Endothelial cell (in vitro differentiated cells): ENCODE data around the gene RABL3. TPM values are rescaled to one million over a fixed set of nuclear protein-coding genes. Genes with fewer than 3 reads are reported as not detected.

Experiments used
- DNase-seq: peaks from one replicate; pipeline ENCODE4 v3.0.0; 2021; ENCODE audit warnings: low spot score
- H3K27ac Mint-ChIP-seq: one replicate; pipeline ENCODE4 v1.8.0; 2021; ENCODE audit warnings: mixed read lengths, inconsistent platforms; ENCODE audit not compliant: unreplicated experiment
- H3K27me3 Mint-ChIP-seq: one replicate; pipeline ENCODE4 v1.8.0; 2021; ENCODE audit warnings: mild to moderate bottlenecking, moderate library complexity, mixed read lengths, inconsistent platforms; ENCODE audit not compliant: unreplicated experiment
- H3K36me3 Mint-ChIP-seq: one replicate; pipeline ENCODE4 v1.8.0; 2021; ENCODE audit warnings: mild to moderate bottlenecking, low read depth, mixed read lengths, inconsistent platforms; ENCODE audit not compliant: unreplicated experiment
- H3K4me1 Mint-ChIP-seq: one replicate; pipeline ENCODE4 v1.8.0; 2021; ENCODE audit warnings: mild to moderate bottlenecking, mixed read lengths, inconsistent platforms; ENCODE audit not compliant: unreplicated experiment
- H3K4me3 Mint-ChIP-seq: one replicate; pipeline ENCODE4 v1.8.0; 2021; ENCODE audit warnings: mild to moderate bottlenecking, mixed read lengths, inconsistent platforms; ENCODE audit not compliant: unreplicated experiment
- H3K9me3 Mint-ChIP-seq: one replicate; pipeline ENCODE4 v1.8.0; 2021; ENCODE audit warnings: mixed read lengths, inconsistent platforms; ENCODE audit not compliant: unreplicated experiment
- CTCF ChIP-seq: fragments of 200-600 bp; sonication (generic); IDR thresholded peaks from one replicate; pipeline ENCODE4 v1.5.0; 2021; ENCODE audit warnings: antibody characterized with exemption; ENCODE audit not compliant: unreplicated experiment
- total RNA-seq: library from RNA; stranded (reverse); fragmentation: NEBNext Ultra II Directional; extraction: Animal tissue kit (Norgen Biotek cat#: 25700); gene quantifications from one replicate; pipeline ENCODE4 v1.2.1, GENCODE V29; 2021; ENCODE audit not compliant: unreplicated experiment

The RABL3 gene
- total RNA-seq, 1 donor from 2014 or later = 15.1 TPM

GRCh38 chr3:120688121-120688520 lies 54.2 kb downstream of the RABL3 start:
- Mint-ChIP-seq H3K4me1 (peaks cover under 1% of the 10 kb centered on the region), H3K27ac (no peak overlapping the region), H3K36me3 (peaks cover 5% of the 10 kb centered on the region), H3K4me3 (no peak overlapping the region), H3K27me3 (no peaks in the 10 kb centered on the region), H3K9me3 (no peaks in the 10 kb centered on the region)
- DNase-seq = no peak
- no peak for TF ChIP-seq CTCF

GRCh38 chr3:120685411-120685810 lies 56.9 kb downstream of the RABL3 start:
- DNase-seq = no peak
- H3K27me3 Mint-ChIP-seq = peaks cover 3% of the 10 kb centered on the region
- H3K4me3 Mint-ChIP-seq = no peak overlapping the region
- peaks cover 3% of the 10 kb centered on the region for H3K4me1 Mint-ChIP-seq
- TF ChIP-seq CTCF = no peak
- no peaks in the 10 kb centered on the region for H3K9me3 Mint-ChIP-seq
- no peaks in the 10 kb centered on the region for H3K36me3 Mint-ChIP-seq
- H3K27ac Mint-ChIP-seq = no peak overlapping the region

- Mint-ChIP-seq H3K4me1 (peaks cover 3% of the 10 kb centered on the region), H3K4me3 (no peak overlapping the region), H3K27ac (no peak overlapping the region), H3K27me3 (peaks cover 3% of the 10 kb centered on the region), H3K36me3 (no peaks in the 10 kb centered on the region), H3K9me3 (no peaks in the 10 kb centered on the region)
- TF ChIP-seq CTCF = no peak
- no peak for DNase-seq
Observed at GRCh38 chr3:120684896-120685295, 57.4 kb downstream of the RABL3 start.

- peaks cover 6% of the 10 kb centered on the region for H3K9me3 Mint-ChIP-seq
- no peak overlapping the region for H3K27ac Mint-ChIP-seq
- no peak overlapping the region for H3K4me3 Mint-ChIP-seq
- no peak for DNase-seq
- H3K4me1 Mint-ChIP-seq = peaks cover 3% of the 10 kb centered on the region
- peaks cover 4% of the 10 kb centered on the region for H3K36me3 Mint-ChIP-seq
- peaks cover 3% of the 10 kb centered on the region for H3K27me3 Mint-ChIP-seq
- TF ChIP-seq CTCF = no peak
Observed at GRCh38 chr3:120683671-120684301, 58.5 kb downstream of the RABL3 start.

GRCh38 chr3:120683213-120683612 lies 59.1 kb downstream of the RABL3 start:
- Mint-ChIP-seq H3K9me3 (peaks cover 6% of the 10 kb centered on the region), H3K4me3 (no peak overlapping the region), H3K27me3 (peaks cover 3% of the 10 kb centered on the region), H3K36me3 (peaks cover 4% of the 10 kb centered on the region), H3K4me1 (peaks cover 6% of the 10 kb centered on the region), H3K27ac (no peak overlapping the region)
- no peak for TF ChIP-seq CTCF
- no peak for DNase-seq
